GM18507 (cell line): Measurements from ENCODE around the gene GLI3.

Experiments used
- DNase-seq: peaks from one replicate; pipeline ENCODE4 v3.0.0; 2011; ENCODE audit warnings: low read depth; ENCODE audit not compliant: insufficient read length; ENCODE audit errors: extremely low spot score
- FAIRE-seq: peaks from 2 replicates; lab custom pipeline; 2011; peaks lifted over from hg19 to GRCh38; lab: Jason Lieb, UNC

The GLI3 gene

GRCh38 chr7:41965951-41966505 lies 271.0 kb downstream of the GLI3 start:
- FAIRE-seq: no peak

DNA sequence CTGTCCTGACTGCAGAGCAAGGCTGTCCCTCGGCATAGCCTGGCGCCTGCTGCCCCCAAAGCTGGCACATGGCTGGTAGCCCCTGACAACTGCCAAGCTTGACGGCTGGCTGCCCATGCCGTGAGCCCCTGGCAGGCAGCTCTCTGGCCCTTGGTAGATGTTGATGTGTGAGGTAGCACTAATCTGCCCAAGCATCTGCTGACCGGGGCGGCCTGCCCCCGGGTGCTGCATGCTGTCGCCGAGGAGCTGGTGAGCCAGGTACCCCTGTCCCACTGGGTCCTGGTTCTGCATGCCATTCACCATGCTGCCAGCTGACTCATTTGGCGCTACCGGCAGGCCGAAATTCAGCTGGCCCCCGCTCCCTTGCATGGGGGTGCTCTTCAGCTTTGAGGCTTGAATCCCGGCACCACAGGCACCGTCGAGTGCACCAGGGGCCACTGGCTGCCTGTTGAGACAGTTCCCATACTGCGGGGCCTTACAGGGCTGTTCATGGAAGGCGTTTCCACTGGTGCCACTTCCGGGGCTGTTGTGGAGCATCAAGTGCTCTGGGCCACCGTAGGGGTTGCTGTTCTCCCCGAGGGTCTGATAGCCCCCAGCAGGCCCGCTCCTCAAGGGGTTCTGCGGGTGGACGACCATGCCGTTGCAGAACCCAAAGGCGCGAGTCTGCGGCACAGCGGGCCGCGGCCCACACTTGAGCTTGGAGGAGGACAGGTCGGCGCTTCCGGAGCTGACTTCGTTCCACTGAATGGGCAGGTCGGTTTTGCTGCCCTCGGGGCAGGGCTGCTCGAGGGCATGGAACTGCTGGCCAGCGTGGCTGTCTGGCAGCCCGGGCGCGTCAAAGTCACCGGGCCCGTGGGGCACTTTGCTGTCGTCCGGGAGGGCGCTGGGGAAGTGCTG lies 271.9 kb downstream of the GLI3 start:
- FAIRE-seq: no peak
- no peak for DNase-seq

More at GRCh38 chr7:41965951-41966505, 271.0 kb downstream of the GLI3 start:
- DNase-seq: no peak

- FAIRE-seq: no peak
- DNase-seq: no peak
Observed at GRCh38 chr7:41964183-41964753, 272.7 kb downstream of the GLI3 start.

DNA sequence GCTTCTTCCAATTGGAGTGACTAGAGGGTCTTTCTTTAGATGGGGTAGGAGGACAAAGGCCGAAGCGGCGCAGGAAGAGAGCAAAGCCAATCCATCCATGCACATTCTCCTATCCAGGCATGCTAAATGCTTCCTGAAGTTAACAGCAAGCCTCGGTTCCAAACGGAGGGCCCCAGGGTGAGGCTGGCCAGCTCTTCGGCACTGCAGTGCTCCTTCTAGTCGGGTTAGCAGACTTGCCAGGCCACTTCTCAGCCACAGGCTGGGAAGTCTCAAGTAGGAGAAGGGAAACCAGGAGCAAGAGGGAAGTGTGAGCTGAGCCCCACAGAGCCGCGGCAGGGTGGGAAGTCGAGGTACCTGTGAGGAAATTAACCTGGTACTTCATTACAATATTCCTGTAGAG lies 280.3 kb downstream of the GLI3 start:
- FAIRE-seq (no peak), DNase-seq (no peak)

DNA sequence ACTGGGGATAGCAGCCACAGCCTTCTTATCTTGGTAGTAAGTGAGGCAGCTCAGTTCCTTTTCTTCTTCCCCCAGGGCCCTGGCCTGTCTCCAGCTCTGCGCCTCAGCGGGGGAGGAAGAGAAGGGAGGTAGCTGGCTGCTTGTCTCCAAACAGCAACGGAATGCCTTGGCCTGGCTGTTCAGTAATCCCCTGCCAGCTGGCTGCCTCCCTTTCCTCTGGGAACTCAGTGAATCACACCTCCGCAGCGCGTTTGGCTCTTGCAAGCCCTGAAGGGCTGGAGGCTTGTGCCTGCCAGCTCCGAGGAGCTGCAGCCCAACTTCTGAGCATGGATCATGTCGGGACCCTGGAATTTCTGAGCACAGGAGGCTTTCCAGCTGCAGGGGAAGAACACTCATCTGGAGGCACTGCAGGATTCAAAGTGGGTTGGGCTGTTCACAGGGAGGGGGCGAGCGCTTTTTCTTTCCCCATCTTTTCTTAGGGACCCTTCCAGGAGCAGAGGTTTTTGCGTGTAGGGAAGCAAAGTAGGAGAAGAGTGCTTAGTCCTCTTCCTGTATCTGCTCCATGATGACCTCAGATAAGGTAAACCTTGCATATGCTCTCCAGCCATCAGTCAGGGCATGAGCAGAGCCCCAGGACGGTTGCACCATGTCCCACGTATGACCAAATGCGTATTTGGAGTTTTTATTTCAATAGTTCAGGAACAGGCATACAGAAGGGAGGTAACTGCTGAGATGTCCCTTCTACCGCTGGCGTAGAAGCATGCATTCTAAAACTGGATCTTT lies 280.9 kb downstream of the GLI3 start:
- no peak for DNase-seq
- no peak for FAIRE-seq

DNA sequence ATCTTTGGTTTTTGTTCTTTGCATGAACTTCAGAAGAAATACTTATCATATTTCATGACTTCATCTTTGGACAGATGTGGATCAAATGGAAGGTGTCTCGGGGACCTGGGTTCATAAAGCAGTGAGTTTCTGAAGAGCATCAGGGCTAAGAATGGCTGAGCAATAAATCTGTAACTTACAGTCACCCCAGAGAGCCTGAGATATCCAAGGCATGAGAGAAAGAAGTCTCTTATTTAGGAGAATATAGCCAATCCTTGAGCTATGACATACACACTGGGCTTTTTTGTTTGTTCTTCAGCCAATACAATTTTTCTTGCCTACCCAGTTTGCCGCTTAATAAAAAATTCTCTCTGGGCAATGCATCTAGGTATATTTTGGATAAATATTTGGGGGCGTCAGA lies 281.6 kb downstream of the GLI3 start:
- DNase-seq (no peak), FAIRE-seq (no peak)

DNA sequence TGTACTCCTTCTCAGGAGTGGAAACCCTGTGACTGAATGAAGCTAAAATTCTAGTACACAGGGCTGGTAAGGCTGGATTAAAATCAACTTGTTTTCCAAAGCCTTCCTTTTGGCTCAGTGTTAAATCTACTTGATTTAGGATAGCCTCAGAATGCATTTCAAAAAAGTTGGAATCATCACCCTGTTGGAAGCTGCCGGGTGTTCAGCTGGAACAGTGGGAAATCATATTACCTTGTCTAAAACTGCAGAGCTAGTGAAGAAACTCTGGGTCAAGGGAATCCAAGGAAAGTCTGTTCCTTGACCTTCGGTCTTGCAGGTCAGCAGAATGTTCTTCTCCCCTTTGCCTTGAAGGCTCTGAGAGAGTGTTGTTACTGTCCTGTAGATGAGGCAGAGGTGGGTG lies 282.0 kb downstream of the GLI3 start:
- DNase-seq (no peak), FAIRE-seq (no peak)

- DNase-seq (no peak), FAIRE-seq (no peak)
Observed at GRCh38 chr7:41948503-41948902, 288.5 kb downstream of the GLI3 start.

GRCh38 chr7:41943094-41943577 lies 293.9 kb downstream of the GLI3 start:
- DNase-seq: peak; percentile 71
- peak; percentile 92 for FAIRE-seq

- no peak for FAIRE-seq
Observed at GRCh38 chr7:41942468-41943093, 294.4 kb downstream of the GLI3 start.

GRCh38 chr7:41940760-41941343 lies 296.2 kb downstream of the GLI3 start:
- FAIRE-seq: peak; percentile 91
- DNase-seq: peak; percentile 39

More at GRCh38 chr7:41942468-41943093, 294.4 kb downstream of the GLI3 start:
- DNase-seq: no peak

DNA sequence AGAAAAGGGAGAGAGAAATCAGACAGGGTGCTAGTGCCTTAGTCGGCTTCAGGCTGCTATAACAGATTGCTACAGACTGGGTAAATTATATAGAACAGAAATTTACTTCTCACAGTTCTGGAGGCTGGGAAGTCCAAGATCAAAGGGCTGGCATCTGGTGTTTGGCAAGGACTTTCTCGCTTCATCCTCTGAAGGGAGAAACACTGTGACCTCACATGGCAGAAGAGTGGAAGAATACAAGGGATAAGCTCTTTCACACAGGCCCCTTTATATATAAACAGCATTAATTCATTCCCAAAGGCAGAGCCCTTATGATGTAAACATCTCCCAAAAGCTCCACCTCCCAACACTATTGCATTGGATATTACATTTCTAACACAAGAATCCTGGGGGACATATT lies 298.6 kb downstream of the GLI3 start:
- no peak for DNase-seq
- FAIRE-seq: no peak

GRCh38 chr7:41933427-41933826 lies 303.6 kb downstream of the GLI3 start:
- FAIRE-seq (no peak), DNase-seq (no peak)

- FAIRE-seq (no peak), DNase-seq (no peak)
Observed at GRCh38 chr7:41931263-41931646, 305.8 kb downstream of the GLI3 start.

DNA sequence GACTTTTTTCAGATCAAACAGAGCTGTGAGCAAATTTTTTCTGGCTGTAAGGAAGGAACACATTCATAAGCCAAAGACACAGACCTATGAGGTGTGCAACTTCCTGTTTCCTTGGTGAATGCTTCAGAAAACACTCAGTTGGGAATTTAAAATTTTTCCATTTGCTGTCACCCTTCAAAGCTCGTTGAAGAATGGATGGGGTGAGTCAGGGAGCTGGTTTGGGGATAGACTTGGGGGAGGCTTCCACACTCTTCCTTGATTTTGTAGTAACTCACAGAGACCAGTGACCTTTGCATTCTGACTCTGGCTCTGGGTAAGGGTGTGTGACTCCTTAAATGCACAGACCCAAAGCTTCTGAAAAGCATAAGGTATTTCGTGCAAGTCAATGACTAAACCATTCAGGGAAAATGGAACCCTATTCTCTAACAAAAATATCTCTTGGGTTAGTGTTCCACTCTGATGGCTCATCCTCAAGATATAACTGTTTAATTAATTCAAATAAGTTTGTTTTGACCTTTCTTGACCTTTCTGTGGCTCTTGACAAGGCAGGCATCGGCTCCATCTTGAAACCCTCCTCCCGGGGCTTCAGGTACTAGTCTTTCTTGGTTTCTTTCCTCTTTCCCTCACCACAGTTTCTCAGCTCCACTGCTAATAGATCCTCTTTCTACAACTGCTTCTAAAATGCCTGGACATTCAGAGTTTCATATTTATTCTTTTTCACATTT lies 306.3 kb downstream of the GLI3 start:
- no peak for DNase-seq
- FAIRE-seq: peak; percentile 33

DNA sequence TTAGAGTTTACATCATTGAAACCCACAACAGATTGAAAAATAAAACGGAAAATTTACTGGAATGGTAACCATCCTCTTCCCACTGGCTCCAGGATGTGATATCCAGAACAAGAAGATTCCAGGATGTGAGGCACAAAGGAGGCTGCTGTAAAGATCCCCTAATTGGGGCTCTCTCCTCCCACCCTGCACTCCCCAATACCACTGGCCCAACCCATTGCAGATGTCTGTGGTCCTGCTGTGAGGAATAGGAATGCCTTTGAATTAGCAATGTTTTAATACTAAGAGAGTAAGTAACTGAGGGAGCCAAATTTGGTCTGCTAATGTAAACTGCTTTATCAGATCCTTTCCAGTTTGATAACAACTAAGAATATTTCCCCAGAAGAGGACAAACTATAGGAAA lies 308.2 kb downstream of the GLI3 start:
- no peak for DNase-seq
- FAIRE-seq: no peak

DNA sequence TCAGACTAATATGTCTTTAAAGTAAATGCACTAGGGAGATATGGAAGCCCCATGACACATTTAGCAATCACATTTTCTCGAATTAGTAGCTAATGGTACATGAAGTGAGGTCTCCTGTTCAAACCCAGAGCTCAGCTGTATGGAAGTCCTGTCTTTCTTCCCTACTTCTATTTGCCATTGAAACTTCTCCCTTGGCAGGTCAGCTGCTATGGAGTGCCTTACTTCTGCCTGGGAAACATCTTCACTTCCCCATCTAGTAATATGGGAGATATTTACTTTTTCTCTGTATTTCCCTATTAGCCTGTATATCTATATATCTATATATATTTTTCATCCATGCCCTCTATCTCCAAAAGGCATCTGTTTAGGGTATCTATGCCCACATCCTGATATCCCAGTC lies 308.8 kb downstream of the GLI3 start:
- no peak for FAIRE-seq
- DNase-seq: no peak

- no peak for DNase-seq
- no peak for FAIRE-seq
Observed at GRCh38 chr7:41927380-41927779, 309.6 kb downstream of the GLI3 start.
